Endothelial cell of umbilical vein (primary cell): Measurements from ENCODE around the gene WRAP53. TPM values are rescaled to one million over a fixed set of nuclear protein-coding genes. Genes with fewer than 3 reads are reported as not detected.

Experiments used
- BruUV-seq: library from RNA; stranded (reverse); fragments of 400-500 nt; replicated peaks from 2 replicates; lab custom pipeline; 2021; lab: Mats Ljungman, UMichigan
- CTCF ChIA-PET: fragments of 300-600, 350-600 bp; sonication (Branson Sonifier 250); formaldehyde crosslinking; loops from one replicate; lab custom pipeline; 2021; ENCODE audit warnings: antibody characterized with exemption, inconsistent platforms; lab: Charles Lee
- POLR2A ChIA-PET: fragments of 300-600, 350-600 bp; sonication (Branson Sonifier 250); formaldehyde crosslinking; loops from one replicate; lab custom pipeline; 2021; ENCODE audit warnings: antibody characterized with exemption, inconsistent platforms; lab: Charles Lee
- DNase-seq: peaks from one replicate; pipeline ENCODE4 v3.0.0-alpha.2; 2011; ENCODE audit warnings: low read depth, low spot score
- FAIRE-seq: peaks from 2 replicates; lab custom pipeline; 2011; peaks lifted over from hg19 to GRCh38; lab: Jason Lieb, UNC
- H2AFZ ChIP-seq: 2 replicates; pipeline ENCODE4 v1.6.0; 2012; ENCODE audit warnings: low read depth, low read length, control low read depth, inconsistent platforms
- H3K27ac ChIP-seq: 2 replicates; pipeline ENCODE4 v1.5.1; 2011; ENCODE audit warnings: low read depth, mild to moderate bottlenecking, control low read depth, low read length, moderate library complexity; ENCODE audit not compliant: insufficient read depth
- H3K27me3 ChIP-seq, 2 experiments: 2 replicates each; pipeline versions ENCODE4 v1.6.0 to v1.6.1; 2011; ENCODE audit warnings: low read length in 2 of 2, mixed read lengths in 1 of 2; ENCODE audit not compliant: control insufficient read depth in 2 of 2, insufficient read depth in 2 of 2
- H3K36me3 ChIP-seq, 2 experiments: 2 replicates in 1 of 2; 3 replicates in 1 of 2; pipeline ENCODE4 v1.5.1; 2011; ENCODE audit warnings: low read length in 2 of 2, mild to moderate bottlenecking in 1 of 2, moderate library complexity in 1 of 2; ENCODE audit not compliant: control insufficient read depth in 2 of 2, insufficient read depth in 2 of 2; ENCODE audit errors: extremely low read depth in 1 of 2
- H3K4me1 ChIP-seq: 3 replicates; pipeline ENCODE4 v1.5.1; 2011; ENCODE audit warnings: mild to moderate bottlenecking, low read length; ENCODE audit not compliant: control insufficient read depth, insufficient read depth; ENCODE audit errors: extremely low read depth
- H3K4me2 ChIP-seq: 2 replicates; pipeline ENCODE4 v1.6.1; 2011; ENCODE audit warnings: low read length, control low read depth, mixed read lengths; ENCODE audit not compliant: insufficient read depth
- H3K4me3 ChIP-seq, 3 experiments: fragments of 200-600 bp in 1 of 3; sonication (generic), shearing (Covaris generic) in 1 of 3; replicated peaks in 1 of 3; 2 replicates each; pipeline ENCODE4 v1.5.1; 2011 to 2016; ENCODE audit warnings: control low read depth in 3 of 3, low read length in 3 of 3, mild to moderate bottlenecking in 2 of 3, inconsistent platforms in 1 of 3, low read depth in 1 of 3, moderate library complexity in 1 of 3; ENCODE audit not compliant: insufficient read depth in 1 of 3
- H3K79me2 ChIP-seq: 2 replicates; pipeline ENCODE4 v1.6.0; 2012; ENCODE audit warnings: low read length, inconsistent platforms; ENCODE audit not compliant: control insufficient read depth, insufficient read depth
- H3K9ac ChIP-seq: replicated peaks from 2 replicates; pipeline ENCODE3; 2011; ENCODE audit warnings: low read length, control low read depth; ENCODE audit not compliant: insufficient read depth; ENCODE audit errors: extremely low read depth
- H3K9me1 ChIP-seq: replicated peaks from 3 replicates; pipeline ENCODE4 v1.6.0; 2011; ENCODE audit warnings: mild to moderate bottlenecking, low read length; ENCODE audit not compliant: control insufficient read depth, insufficient read depth; ENCODE audit errors: extremely low read depth
- H3K9me3 ChIP-seq: replicated peaks from 2 replicates; pipeline ENCODE4 v1.5.1; 2012; ENCODE audit warnings: low read length, inconsistent platforms; ENCODE audit not compliant: control insufficient read depth, insufficient read depth
- H4K20me1 ChIP-seq: replicated peaks from 2 replicates; pipeline ENCODE3; 2011; ENCODE audit warnings: mild to moderate bottlenecking, low read length; ENCODE audit not compliant: control insufficient read depth, insufficient read depth; ENCODE audit errors: extremely low read depth
- EZH2 ChIP-seq: IDR thresholded peaks from 2 replicates; pipeline ENCODE4 v1.6.1; 2012; ENCODE audit warnings: borderline replicate concordance, low read depth, mild to moderate bottlenecking, moderate library complexity, low read length, inconsistent platforms; ENCODE audit not compliant: severe bottlenecking
- FOS ChIP-seq: IDR thresholded peaks from 2 replicates; pipeline ENCODE4 v1.6.1; 2011; ENCODE audit warnings: mild to moderate bottlenecking, low read length, moderate library complexity, borderline replicate concordance; ENCODE audit not compliant: insufficient read depth
- GATA2 ChIP-seq: IDR thresholded peaks from 2 replicates; pipeline ENCODE4 v1.7.0; 2011; ENCODE audit warnings: low read depth, mild to moderate bottlenecking, moderate library complexity, mixed read lengths, low read length; ENCODE audit not compliant: insufficient read length, insufficient read depth
- JUN ChIP-seq: IDR thresholded peaks from 2 replicates; pipeline ENCODE4 v1.6.1; 2011; ENCODE audit warnings: borderline replicate concordance, low read depth; ENCODE audit not compliant: insufficient read length, insufficient read depth
- MAX ChIP-seq: IDR thresholded peaks from 2 replicates; pipeline ENCODE4 v1.6.1; 2011; ENCODE audit not compliant: insufficient read depth, insufficient read length
- MYC ChIP-seq: IDR thresholded peaks from one replicate; pipeline ENCODE4 v1.6.1; 2011; ENCODE audit warnings: mild to moderate bottlenecking, low read depth, low read length
- POLR2A ChIP-seq: IDR thresholded peaks from 2 replicates; pipeline ENCODE4 v1.6.1; 2012; ENCODE audit warnings: low read depth, mild to moderate bottlenecking, control low read depth, low read length
- POLR2AphosphoS5 ChIP-seq: IDR thresholded peaks from 2 replicates; pipeline ENCODE4 v1.6.1; 2012; ENCODE audit warnings: low read depth, mild to moderate bottlenecking, control low read depth, low read length, moderate library complexity; ENCODE audit not compliant: insufficient read depth
- dilution Hi-C: fragments of 300-500 bp; cut with MboI; formaldehyde crosslinking; loops from one replicate; pipeline ENCODE4 v1.15.0; 2019; ENCODE audit warnings: low sequenced_read_pairs; ENCODE audit not compliant: extremely low pct_ligation_motif_present
- intact Hi-C: fragments of 100-400 bp; cut with micrococcal nuclease; formaldehyde crosslinking; loops from one replicate; pipeline ENCODE4 v1.10.0; 2022
- polyA plus RNA-seq, 4 experiments: library from polyadenylated mRNA; depleted of rRNA in 3 of 4; stranded (reverse) in 3 of 4; unstranded in 1 of 4; fragments of >200 nt; gene quantifications; 2 replicates each; pipeline versions ENCODE4 v1.2.1 to v1.2.3, GENCODE V29; 2011 to 2012; ENCODE audit warnings: missing spikeins in 1 of 4
- total RNA-seq: library from RNA; stranded (reverse); gene quantifications from 2 replicates; pipeline ENCODE4 v1.2.3, GENCODE V29; 2021
- TF ChIP-seq, protein P1 (sequence below), 2 donors: IDR thresholded peaks; 1 replicate in 1 of 2; 2 replicates in 1 of 2; pipeline ENCODE4 v1.5.1; 2011; ENCODE audit warnings: low read length in 2 of 2, mild to moderate bottlenecking in 2 of 2, moderate library complexity in 2 of 2, control low read depth in 1 of 2, inconsistent platforms in 1 of 2, low read depth in 1 of 2; ENCODE audit not compliant: insufficient read depth in 1 of 2; ENCODE audit errors: extremely low read depth in 1 of 2

The WRAP53 gene
- total and polyA plus RNA-seq, 2 donors (not counting 3 experiments of a cell fraction or from before 2014, with no cell fraction given) = 17.9 to 28.0 TPM

- TF ChIP-seq EZH2 (no peak), POLR2AphosphoS5 (no peak), GATA2 (no peak)
- Histone ChIP-seq H3K4me3 (no peak overlapping the region), H3K79me2 (no peaks in the 10 kb centered on the region), H3K4me2 (no peak overlapping the region), H3K36me3 (no peaks in the 10 kb centered on the region), H3K27ac (no peak overlapping the region), H4K20me1 (no peaks in the 10 kb centered on the region), H3K9ac (no peak overlapping the region), H3K9me1 (no peaks in the 10 kb centered on the region), H3K4me1 (no peaks in the 10 kb centered on the region), H3K27me3 (peaks cover 24 to 38% of the 10 kb centered on the region in 2 experiments), H3K9me3 (no peaks in the 10 kb centered on the region), H2AFZ (no peak overlapping the region)
- no peak for DNase-seq
- dilution Hi-C loops = no loop called here
- no TSS peak for BruUV-seq
- ChIA-PET CTCF (no interaction called here), POLR2A (no interaction called here)
- intact Hi-C loops = no loop called here
- FAIRE-seq = no peak
Observed at GRCh38 chr17:7655541-7655840, 32.8 kb upstream of the WRAP53 start.

GRCh38 chr17:7656958-7657609 is 31.2 kb upstream of the WRAP53 start:
- CTCF ChIA-PET = interaction anchor here (0.5 to 2.6 kb wide), 4 partner anchors 24 to 524 kb away, joined by 3 to 11 read pairs (median 4); partner anchors contain the start of genes TP53 and WRAP53
- Histone ChIP-seq H3K4me2 (no peak overlapping the region), H3K9ac (no peak overlapping the region), H3K9me1 (no peaks in the 10 kb centered on the region), H3K79me2 (no peaks in the 10 kb centered on the region), H3K9me3 (no peaks in the 10 kb centered on the region), H3K36me3 (no peaks in the 10 kb centered on the region), H3K27ac (no peak overlapping the region), H3K4me3 (no peak overlapping the region), H3K27me3 (peaks cover 18 to 24% of the 10 kb centered on the region in 2 experiments), H4K20me1 (no peaks in the 10 kb centered on the region), H3K4me1 (no peaks in the 10 kb centered on the region), H2AFZ (no peak overlapping the region)
- intact Hi-C loops = no loop called here
- TF ChIP-seq POLR2A = no peak
- TF ChIP-seq FOS = no peak
- TF ChIP-seq MAX = no peak
- TF ChIP-seq POLR2AphosphoS5 = no peak
- TF ChIP-seq EZH2 = no peak
- TF ChIP-seq GATA2 = no peak
- no peak for TF ChIP-seq MYC
- TF ChIP-seq, protein P1, sequence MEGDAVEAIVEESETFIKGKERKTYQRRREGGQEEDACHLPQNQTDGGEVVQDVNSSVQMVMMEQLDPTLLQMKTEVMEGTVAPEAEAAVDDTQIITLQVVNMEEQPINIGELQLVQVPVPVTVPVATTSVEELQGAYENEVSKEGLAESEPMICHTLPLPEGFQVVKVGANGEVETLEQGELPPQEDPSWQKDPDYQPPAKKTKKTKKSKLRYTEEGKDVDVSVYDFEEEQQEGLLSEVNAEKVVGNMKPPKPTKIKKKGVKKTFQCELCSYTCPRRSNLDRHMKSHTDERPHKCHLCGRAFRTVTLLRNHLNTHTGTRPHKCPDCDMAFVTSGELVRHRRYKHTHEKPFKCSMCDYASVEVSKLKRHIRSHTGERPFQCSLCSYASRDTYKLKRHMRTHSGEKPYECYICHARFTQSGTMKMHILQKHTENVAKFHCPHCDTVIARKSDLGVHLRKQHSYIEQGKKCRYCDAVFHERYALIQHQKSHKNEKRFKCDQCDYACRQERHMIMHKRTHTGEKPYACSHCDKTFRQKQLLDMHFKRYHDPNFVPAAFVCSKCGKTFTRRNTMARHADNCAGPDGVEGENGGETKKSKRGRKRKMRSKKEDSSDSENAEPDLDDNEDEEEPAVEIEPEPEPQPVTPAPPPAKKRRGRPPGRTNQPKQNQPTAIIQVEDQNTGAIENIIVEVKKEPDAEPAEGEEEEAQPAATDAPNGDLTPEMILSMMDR (IDR thresholded peaks at IDR 0.05; ENCODE audit: extremely low read depth in 1 of 2, insufficient read depth in 1 of 2, low read depth in 1 of 2, low read length in 2 of 2) = no peak
- TF ChIP-seq JUN = no peak
- FAIRE-seq (no peak), DNase-seq (no peak)
- POLR2A ChIA-PET = interaction anchor here (0.7 kb wide), 1 partner anchor 55 kb away, joined by 5 read pairs; no protein-coding TSS in a partner anchor
- BruUV-seq = no TSS peak
- dilution Hi-C loops = no loop called here
